Left kidney (tissue), 2 donors: Measurements from ENCODE around the gene ADARB1. TPM values are rescaled to one million over a fixed set of nuclear protein-coding genes. Genes with fewer than 3 reads are reported as not detected.

Experiments
- DNase-seq: peaks from one replicate; pipeline ENCODE4 v3.0.0-alpha.2; 2013
- polyA plus RNA-seq: library from polyadenylated mRNA; unstranded; fragments of 120-200 nt; gene quantifications from one replicate; pipeline ENCODE4 v1.2.1, GENCODE V29; 2013; ENCODE audit not compliant: insufficient read length

ADARB1 gene
- polyA plus RNA-seq, 1 donor = 18.3 TPM

- no peak for DNase-seq
Measured at GRCh38 chr21:45093035-45093532, 18.7 kb downstream of the ADARB1 start.

- no peak for DNase-seq
Measured at GRCh38 chr21:45094412-45094811, 20.0 kb downstream of the ADARB1 start.

- no peak for DNase-seq
Measured at GRCh38 chr21:45095505-45095904, 21.1 kb downstream of the ADARB1 start.

GRCh38 chr21:45096217-45096616 is 21.8 kb downstream of the ADARB1 start:
- DNase-seq = no peak

- DNase-seq = no peak
Measured at GRCh38 chr21:45097827-45098387, 23.5 kb downstream of the ADARB1 start.

- no peak for DNase-seq
Measured at GRCh38 chr21:45098867-45099266, 24.5 kb downstream of the ADARB1 start.

GRCh38 chr21:45099571-45099970 is 25.2 kb downstream of the ADARB1 start:
- DNase-seq = no peak

GRCh38 chr21:45100866-45101265 is 26.5 kb downstream of the ADARB1 start:
- no peak for DNase-seq

- DNase-seq = no peak
Measured at GRCh38 chr21:45102391-45102932, 28.1 kb downstream of the ADARB1 start.

GRCh38 chr21:45103971-45104520 is 29.7 kb downstream of the ADARB1 start:
- no peak for DNase-seq

GRCh38 chr21:45104560-45104959 is 30.2 kb downstream of the ADARB1 start:
- DNase-seq = no peak

GRCh38 chr21:45105906-45106485 is 31.6 kb downstream of the ADARB1 start:
- no peak for DNase-seq

- DNase-seq = no peak
Measured at GRCh38 chr21:45108034-45108790, 33.8 kb downstream of the ADARB1 start.

- DNase-seq = no peak
Measured at GRCh38 chr21:45108808-45109781, 34.7 kb downstream of the ADARB1 start.

- no peak for DNase-seq
Measured at GRCh38 chr21:45109831-45110492, 35.6 kb downstream of the ADARB1 start.

GRCh38 chr21:45110873-45111624 is 36.7 kb downstream of the ADARB1 start:
- DNase-seq = no peak

- DNase-seq = no peak
Measured at GRCh38 chr21:45111703-45112102, 37.3 kb downstream of the ADARB1 start.

- no peak for DNase-seq
Measured at GRCh38 chr21:45112371-45112770, 38.0 kb downstream of the ADARB1 start.

GRCh38 chr21:45113543-45113942 is 39.2 kb downstream of the ADARB1 start:
- DNase-seq = no peak

- no peak for DNase-seq
Measured at GRCh38 chr21:45114072-45114471, 39.7 kb downstream of the ADARB1 start.
